Embryonic facial prominence (tissue), 1 donor: ENCODE results near the gene GLI1.
"Not testable (repeated sequence)": the region's sequence is repeated elsewhere in the genome, so short reads cannot be mapped to it uniquely, and the experiment has no call there.

ENCODE experiments used
- DNase-seq: peaks from one replicate; pipeline ENCODE4 v3.0.0-alpha.2; 2016; ENCODE audit errors: extremely low spot score

GLI1 gene

GRCh38 chr12:57459750-57460467, at the start of gene GLI1:
Gene GLI1, plus strand, starts transcription at chr12:57459785. Its CDS starts 3,907 bp downstream, at chr12:57463692.
- peak; percentile 76 for DNase-seq

GRCh38 chr12:57410534-57410933, 49.1 kb upstream of the GLI1 start:
- no peak for DNase-seq

GRCh38 chr12:57414160-57414559, 45.4 kb upstream of the GLI1 start:
- DNase-seq: not testable (repeated sequence)

DNA sequence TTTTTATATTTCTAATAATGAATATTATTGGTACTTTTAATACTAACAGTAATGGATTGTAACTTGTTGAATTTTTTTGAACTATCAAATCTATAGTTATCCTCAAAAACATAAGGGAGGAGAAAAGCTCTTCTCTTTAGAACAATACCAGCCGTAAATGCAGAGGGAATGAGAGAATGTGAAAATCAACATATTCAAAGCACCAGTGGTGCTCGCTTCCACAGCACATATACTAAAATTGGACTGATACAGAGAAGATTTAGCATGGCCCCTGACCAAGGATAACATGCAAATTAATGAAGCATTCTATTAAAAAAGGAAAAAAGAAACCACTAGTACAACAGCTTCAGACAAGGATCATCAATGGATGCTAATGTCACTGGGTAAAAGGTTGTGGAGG, 44.5 kb upstream of the GLI1 start:
- no peak for DNase-seq

DNA sequence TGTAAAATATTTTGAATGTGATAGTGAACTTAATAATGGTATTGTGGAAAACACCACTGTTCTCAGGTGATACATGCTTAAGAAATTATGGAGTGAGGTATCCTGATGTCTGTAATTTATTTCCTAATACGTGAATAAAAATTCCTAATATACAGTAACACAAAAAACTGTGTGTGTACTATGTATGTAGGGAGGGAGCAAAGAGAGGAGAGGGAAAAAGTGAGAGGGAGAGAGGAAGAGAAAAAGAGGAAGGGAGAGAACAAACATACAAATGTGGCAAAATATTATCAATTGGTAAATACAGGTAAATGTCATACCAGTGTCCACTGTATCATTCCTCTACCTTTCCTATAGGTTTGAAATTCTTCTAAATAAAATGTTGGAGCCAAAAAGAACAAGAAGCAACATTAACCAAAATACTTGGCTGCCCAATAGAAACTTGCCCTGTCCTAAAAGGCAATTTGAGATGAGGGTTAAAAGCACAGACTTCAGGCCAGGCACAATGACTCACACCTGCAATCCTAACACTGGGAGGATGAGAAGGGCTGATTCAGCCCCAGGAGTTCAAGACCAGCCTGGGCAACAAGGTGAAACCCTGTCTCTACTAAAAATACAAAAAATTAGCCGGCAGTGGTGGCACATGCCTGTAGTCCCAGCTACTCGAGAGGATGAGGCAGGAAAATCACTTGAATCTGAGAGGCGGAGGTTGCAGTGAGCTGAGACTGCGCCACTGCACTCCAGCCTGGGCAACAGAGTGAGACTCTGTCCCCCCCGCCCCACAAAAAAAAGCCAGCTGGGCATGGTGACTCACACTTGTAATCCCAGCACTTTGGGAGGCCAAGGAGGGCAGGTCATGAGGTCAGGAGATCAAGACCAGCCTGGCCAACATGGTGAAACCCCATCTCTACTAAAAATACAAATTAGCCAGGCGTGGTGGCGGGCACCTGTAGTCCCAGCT, 43.3 kb upstream of the GLI1 start:
- DNase-seq: no peak

DNA sequence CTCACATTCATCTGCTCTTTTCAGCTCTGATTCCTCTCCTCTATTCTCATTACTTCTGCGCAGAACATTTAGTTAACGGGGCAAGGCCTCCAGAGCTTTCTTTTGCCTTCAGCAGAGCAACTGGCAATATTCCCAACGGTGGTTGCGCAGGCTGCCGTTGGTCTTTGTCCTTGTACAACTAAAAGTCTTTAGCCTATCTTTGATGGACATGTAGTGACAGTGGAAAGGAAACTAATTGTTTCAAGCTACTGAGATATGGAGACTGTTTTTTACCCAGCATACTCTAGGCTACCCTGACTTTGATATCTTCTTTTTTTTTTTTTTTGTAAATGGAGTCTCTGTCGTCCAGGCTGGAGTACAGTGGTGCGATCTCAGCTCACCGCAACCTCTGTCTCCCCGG, 41.3 kb upstream of the GLI1 start:
- DNase-seq: no peak

DNA sequence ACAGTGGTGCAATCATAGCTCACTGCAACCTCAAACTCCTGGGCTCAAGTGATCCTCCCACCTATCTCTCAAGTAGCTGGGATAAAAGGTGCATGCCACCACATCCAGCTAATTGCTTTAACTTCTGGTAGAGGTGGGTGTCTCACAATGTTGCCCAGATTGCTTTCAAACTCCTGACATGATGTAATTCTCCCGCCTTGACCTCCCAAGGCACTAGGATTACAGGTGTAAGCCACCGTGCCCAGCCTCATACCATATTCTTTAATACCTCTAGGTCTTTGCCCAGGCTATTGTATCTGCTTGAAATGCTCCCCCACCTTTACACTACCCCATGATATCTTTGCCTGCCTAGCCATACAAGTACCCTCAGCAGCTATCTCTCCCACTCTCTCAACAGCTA, 40.1 kb upstream of the GLI1 start:
- no peak for DNase-seq

DNA sequence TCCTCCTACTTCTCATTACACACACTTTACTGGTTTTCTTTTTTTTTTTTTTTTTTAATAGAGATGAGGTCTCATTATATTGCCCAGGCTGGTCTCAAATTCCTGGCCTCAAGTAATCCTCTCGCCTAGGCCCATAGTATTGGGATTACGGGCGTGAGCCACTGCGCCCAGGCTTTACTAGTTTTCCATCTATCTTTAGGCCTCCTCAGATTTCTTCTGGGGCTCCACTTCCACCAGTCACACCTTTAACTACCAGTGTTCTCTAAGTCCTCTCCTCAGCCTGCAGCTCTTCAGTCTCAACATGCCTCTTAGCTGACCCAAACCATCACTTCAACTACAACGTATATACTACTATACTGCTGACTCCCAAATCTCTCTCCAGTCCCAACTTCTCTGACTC, 39.1 kb upstream of the GLI1 start:
- no peak for DNase-seq

DNA sequence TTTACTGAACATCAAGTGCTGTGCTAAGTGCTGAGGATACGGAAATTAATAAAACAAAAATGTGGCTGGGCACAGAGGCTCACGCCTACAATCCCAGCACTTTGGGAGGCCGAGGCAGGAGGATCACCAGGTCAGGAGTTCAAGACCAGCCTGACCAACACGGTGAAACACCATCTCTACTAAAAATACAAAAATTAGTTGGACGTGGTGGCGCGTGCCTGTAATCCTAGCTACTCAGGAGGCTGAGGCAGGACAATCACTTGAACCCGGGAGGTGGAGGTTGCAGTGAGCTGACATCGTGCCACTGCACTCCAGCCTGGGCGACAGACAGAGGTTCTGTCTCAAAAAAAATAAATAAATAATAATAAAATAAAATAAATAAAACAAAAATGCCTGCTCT, 32.6 kb upstream of the GLI1 start:
- DNase-seq: not testable (repeated sequence)

DNA sequence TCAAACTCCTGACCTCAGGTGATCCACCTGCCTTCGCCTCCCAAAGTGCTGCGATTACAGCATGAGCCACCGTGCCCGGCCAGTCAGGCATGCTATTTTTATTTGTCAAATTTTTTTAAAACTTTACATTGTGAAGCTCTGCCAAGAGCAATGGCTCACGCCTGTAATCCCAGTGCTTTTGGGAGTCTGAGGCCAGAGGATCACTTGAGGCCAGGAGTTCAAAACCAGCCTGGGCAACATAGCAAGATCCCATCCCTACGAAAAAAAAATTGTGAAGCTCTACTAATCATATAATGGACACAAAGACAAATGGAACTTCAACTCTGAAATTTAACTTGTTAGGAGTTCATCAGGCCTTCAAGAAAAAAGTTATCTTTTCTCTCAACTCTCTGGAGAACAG, 30.6 kb upstream of the GLI1 start:
- no peak for DNase-seq

DNA sequence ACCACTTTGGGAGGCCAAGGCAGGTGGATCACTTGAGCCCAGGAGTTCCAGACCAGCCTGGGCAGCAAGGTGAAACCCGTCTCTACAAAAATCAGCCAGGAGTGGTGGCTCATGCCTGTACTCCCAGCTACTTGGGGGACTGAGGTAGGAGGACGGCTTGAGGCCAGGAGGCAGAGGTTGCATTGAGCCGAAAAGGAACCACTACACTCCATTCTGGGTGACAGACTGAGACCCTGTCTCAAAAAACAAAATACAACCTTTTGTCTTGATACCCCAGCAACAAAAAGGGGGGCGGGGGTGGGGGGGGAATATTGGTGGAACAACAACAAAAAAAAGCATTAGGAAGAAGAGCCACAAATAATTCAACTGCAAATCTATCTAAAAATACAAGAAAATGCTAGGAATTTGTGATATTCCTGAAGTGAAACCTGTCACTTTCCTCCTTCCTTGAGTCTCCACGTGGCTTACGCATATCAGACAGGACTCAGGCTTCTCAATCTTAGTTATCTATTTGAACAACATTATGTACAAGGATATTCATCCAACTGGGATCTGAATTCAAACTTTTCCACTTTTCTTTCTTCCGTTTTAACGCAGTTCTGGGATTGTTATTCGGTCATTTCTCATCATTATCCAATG, 30.0 kb upstream of the GLI1 start:
- no peak for DNase-seq

- no peak for DNase-seq
Measured at GRCh38 chr12:57430112-57430930, 29.3 kb upstream of the GLI1 start.

GRCh38 chr12:57430931-57431566, 28.5 kb upstream of the GLI1 start, which contains the start of gene R3HDM2:
Gene R3HDM2, minus strand, starts transcription at chr12:57431043. Its CDS starts 120,615 bp downstream, at chr12:57310428.
- peak; percentile 95 for DNase-seq

- no peak for DNase-seq
Measured at GRCh38 chr12:57431654-57432188, 27.9 kb upstream of the GLI1 start.

DNA sequence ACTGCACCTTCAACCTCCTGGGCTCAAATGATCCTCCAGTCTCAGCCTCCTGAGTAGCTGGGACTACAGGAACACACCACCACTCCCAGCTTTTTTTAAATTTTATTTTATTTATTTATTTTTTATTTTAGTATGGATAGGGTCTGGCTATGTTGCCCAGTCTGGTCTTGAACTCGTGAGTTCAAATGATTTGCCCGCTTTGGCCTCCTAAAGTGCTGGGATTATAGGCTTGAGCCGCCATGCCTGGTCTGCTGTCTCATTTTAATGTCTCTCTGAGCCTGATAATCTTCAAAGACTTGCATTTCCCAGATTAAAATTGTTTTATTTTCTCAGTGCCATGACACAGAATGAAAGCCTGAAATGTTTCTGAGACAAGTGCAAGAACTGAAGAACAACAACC, 26.2 kb upstream of the GLI1 start:
- DNase-seq: no peak

DNA sequence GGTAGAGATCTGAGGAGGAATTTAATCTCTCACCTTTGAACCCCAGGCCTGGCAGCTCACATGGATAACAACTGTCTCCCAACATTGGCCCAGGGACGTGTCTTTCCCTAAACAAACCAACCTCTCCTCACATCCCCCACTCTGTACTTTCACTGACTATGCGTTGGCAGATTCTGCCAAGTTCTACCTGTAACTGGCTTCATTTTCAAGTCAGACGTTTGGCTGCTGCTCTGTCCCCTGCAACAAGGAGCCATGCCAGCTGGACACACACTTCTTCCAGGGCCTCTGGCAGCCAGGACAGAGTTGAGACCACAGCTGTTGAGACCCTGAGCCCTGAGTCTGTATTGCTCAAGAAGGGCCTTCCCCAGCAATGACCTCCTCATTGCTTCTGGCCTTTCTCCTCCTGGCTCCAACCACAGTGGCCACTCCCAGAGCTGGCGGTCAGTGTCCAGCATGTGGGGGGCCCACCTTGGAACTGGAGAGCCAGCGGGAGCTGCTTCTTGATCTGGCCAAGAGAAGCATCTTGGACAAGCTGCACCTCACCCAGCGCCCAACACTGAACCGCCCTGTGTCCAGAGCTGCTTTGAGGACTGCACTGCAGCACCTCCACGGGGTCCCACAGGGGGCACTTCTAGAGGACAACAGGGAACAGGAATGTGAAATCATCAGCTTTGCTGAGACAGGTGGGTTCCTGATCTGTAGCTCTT, 24.9 kb upstream of the GLI1 start, which contains the start of gene INHBC:
INHBC (plus strand) TSS at position 268 of the 707 bp plus-strand sequence; CDS start at position 371, 103 bp downstream.
- DNase-seq: no peak

DNA sequence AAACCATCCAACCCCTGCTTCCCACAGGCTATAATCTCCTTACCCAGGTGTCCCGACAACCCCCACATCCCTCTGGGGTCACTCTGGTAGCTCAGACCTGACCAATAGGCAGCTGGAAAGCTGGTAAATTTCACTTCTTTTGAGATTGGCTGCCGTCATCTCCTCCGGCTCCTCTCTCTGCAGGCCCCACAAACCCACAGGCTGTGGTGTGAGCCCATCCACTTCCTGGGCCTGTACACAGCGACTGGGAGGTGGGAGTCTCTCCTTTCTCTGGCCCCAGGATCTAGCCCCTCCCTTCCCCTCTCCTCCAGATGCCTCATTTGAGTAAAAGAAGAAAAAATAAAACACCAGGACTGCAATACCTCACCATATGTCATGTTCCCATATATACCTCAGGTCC, 24.3 kb upstream of the GLI1 start:
- DNase-seq: no peak

- DNase-seq: no peak
Measured at GRCh38 chr12:57438400-57438799, 21.2 kb upstream of the GLI1 start.

- DNase-seq: no peak
Measured at GRCh38 chr12:57439762-57440266, 19.8 kb upstream of the GLI1 start.

DNA sequence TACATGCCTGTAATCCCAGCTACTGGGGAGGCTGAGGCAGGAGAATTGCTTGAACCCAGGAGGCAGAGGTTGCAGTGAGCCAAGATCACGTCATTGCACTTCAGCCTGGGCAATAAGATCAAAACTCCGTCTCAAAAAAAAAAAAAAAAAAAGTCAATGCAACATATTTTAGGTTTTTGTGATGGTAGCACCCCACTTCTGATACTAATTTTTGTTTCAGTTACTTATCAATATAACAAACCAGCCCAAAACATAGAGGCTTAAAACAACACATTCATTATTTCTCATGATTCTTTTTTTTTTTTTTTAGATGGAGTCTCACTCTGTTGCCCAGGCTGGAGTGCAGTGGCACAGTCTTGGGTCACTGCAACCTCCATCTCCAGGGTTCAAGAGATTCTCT, 18.2 kb upstream of the GLI1 start:
- DNase-seq: not testable (repeated sequence)
